Brain microvascular endothelial cell (primary cell): ENCODE data around the gene NLGN4X.

Source experiments
- DNase-seq: peaks from one replicate; pipeline ENCODE4 v3.0.0-alpha.2; 2020
- H3K27ac ChIP-seq: fragments of 250-450 bp; sonication (Bioruptor Pico); 2 replicates; pipeline ENCODE4 v1.5.1; 2020; ENCODE audit warnings: mild to moderate bottlenecking, moderate library complexity
- H3K27me3 ChIP-seq: fragments of 250-450 bp; sonication (Bioruptor Pico); replicated peaks from 2 replicates; pipeline ENCODE4 v1.5.1; 2020; ENCODE audit warnings: mild to moderate bottlenecking
- H3K36me3 ChIP-seq: fragments of 250-450 bp; sonication (Bioruptor Pico); replicated peaks from 2 replicates; pipeline ENCODE4 v1.5.1; 2020; ENCODE audit warnings: mild to moderate bottlenecking
- H3K4me3 ChIP-seq: 2 replicates; pipeline ENCODE4 v1.5.1; 2011; ENCODE audit warnings: low read depth, mild to moderate bottlenecking, control low read depth, low read length, moderate library complexity
- CTCF ChIP-seq: IDR thresholded peaks from 2 replicates; pipeline ENCODE4 v1.5.1; 2011; ENCODE audit warnings: low read depth, mild to moderate bottlenecking, moderate library complexity, low read length, control low read depth, inconsistent platforms; ENCODE audit errors: missing control alignments
- in situ Hi-C: cut with HindIII; loops from 2 replicates; pipeline ENCODE4 v1.10.0; 2017; ENCODE audit warnings: low sequenced_read_pairs, low pct_ligation_motif_present

Gene NLGN4X

GRCh38 chrX:6159468-6159867 is 69.2 kb downstream of the NLGN4X start:
- DNase-seq = no peak
- Histone ChIP-seq H3K36me3 (no peaks in the 10 kb centered on the region), H3K27ac (no peak overlapping the region), H3K27me3 (no peaks in the 10 kb centered on the region), H3K4me3 (no peak overlapping the region)
- no peak for TF ChIP-seq CTCF
- in situ Hi-C loops = no loop called here

- Histone ChIP-seq H3K4me3 (no peak overlapping the region), H3K27ac (no peak overlapping the region), H3K36me3 (no peaks in the 10 kb centered on the region), H3K27me3 (no peaks in the 10 kb centered on the region)
- in situ Hi-C loops = no loop called here
- no peak for DNase-seq
- TF ChIP-seq CTCF = no peak
These were observed 76.7 kb downstream of the NLGN4X start for GRCh38 chrX:6151971-6152370.

- no peak overlapping the region for H3K4me3 ChIP-seq
- DNase-seq = no peak
- in situ Hi-C loops = no loop called here
- no peaks in the 10 kb centered on the region for H3K27me3 ChIP-seq
- no peak for TF ChIP-seq CTCF
- no peak overlapping the region for H3K27ac ChIP-seq
- H3K36me3 ChIP-seq = no peaks in the 10 kb centered on the region
These were observed 79.4 kb downstream of the NLGN4X start for GRCh38 chrX:6149060-6149872.

GRCh38 chrX:6134255-6134654 is 94.4 kb downstream of the NLGN4X start:
- H3K36me3 ChIP-seq = no peaks in the 10 kb centered on the region
- no peak overlapping the region for H3K27ac ChIP-seq
- no peaks in the 10 kb centered on the region for H3K27me3 ChIP-seq
- TF ChIP-seq CTCF = no peak
- in situ Hi-C loops = no loop called here
- no peak for DNase-seq
- no peak overlapping the region for H3K4me3 ChIP-seq

- no peak overlapping the region for H3K4me3 ChIP-seq
- no peak for DNase-seq
- no peak overlapping the region for H3K27ac ChIP-seq
- in situ Hi-C loops = no loop called here
- no peak for TF ChIP-seq CTCF
- no peaks in the 10 kb centered on the region for H3K36me3 ChIP-seq
- no peaks in the 10 kb centered on the region for H3K27me3 ChIP-seq
These were observed 95.7 kb downstream of the NLGN4X start for GRCh38 chrX:6132970-6133369.

- TF ChIP-seq CTCF = no peak
- H3K4me3 ChIP-seq = no peak overlapping the region
- in situ Hi-C loops = no loop called here
- no peaks in the 10 kb centered on the region for H3K27me3 ChIP-seq
- no peak for DNase-seq
- H3K27ac ChIP-seq = no peak overlapping the region
- H3K36me3 ChIP-seq = no peaks in the 10 kb centered on the region
These were observed 97.4 kb downstream of the NLGN4X start for GRCh38 chrX:6131287-6131686.
